ENCODE measurements around the gene MGRN1.

DNA sequence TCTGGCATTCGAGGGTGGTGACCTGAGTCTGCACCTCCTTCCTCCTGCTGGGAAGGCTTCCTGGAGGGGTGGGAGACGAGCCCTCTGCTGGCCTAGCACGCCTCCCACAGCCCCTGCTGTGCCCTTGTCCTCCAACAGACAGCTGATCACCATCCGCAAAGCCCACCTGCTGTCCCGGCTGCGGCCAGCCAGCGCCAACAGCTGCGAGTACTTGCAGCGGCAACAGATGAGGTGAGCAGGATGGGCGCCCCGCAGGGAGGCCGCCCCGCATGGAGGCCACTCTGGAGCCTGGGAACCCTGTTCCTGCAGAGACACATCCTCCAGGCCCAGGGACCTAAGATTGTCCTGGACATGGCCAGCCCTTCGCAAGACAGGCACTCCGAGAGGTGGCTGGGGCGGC lies 31.5 kb upstream of the MGRN1 start:
- no peak for TF ChIP-seq CTCF (IDR thresholded peaks at IDR 0.05)
- no peak for TF ChIP-seq POLR2A (IDR thresholded peaks at IDR 0.05)

All from testis (tissue), 2 donors.